NCI-H1694 (cell line): ENCODE measurements around the gene PLEKHA6.
A peak's percentile ranks its signal among the peaks of the same experiment; 100 is the strongest.
"Not testable (repeated sequence)": the region's sequence is repeated elsewhere in the genome, so short reads cannot be mapped to it uniquely, and the experiment has no call there.

Experiments
- DNase-seq: peaks from one replicate; lab custom pipeline; 2025; lab: John Stamatoyannopoulos, UW

The PLEKHA6 gene

GRCh38 chr1:204337583-204337982, 22.1 kb downstream of the PLEKHA6 start:
- no peak for DNase-seq

GRCh38 chr1:204337036-204337429, 22.7 kb downstream of the PLEKHA6 start:
- DNase-seq, result no peak

GRCh38 chr1:204336421-204337035, 23.2 kb downstream of the PLEKHA6 start:
- DNase-seq, result no peak

GRCh38 chr1:204335533-204335932, 24.2 kb downstream of the PLEKHA6 start:
- peak; percentile 43 for DNase-seq

GRCh38 chr1:204335085-204335484, 24.6 kb downstream of the PLEKHA6 start:
- peak; percentile 86 for DNase-seq

GRCh38 chr1:204334455-204334854, 25.3 kb downstream of the PLEKHA6 start:
- no peak for DNase-seq

- no peak for DNase-seq
Observed at GRCh38 chr1:204333427-204333826, 26.3 kb downstream of the PLEKHA6 start.

- no peak for DNase-seq
Observed at GRCh38 chr1:204331847-204332487, 27.8 kb downstream of the PLEKHA6 start.

GRCh38 chr1:204331275-204331674, 28.5 kb downstream of the PLEKHA6 start:
- no peak for DNase-seq

- not testable (repeated sequence) for DNase-seq
Observed at GRCh38 chr1:204327870-204328269, 31.9 kb downstream of the PLEKHA6 start.

DNA sequence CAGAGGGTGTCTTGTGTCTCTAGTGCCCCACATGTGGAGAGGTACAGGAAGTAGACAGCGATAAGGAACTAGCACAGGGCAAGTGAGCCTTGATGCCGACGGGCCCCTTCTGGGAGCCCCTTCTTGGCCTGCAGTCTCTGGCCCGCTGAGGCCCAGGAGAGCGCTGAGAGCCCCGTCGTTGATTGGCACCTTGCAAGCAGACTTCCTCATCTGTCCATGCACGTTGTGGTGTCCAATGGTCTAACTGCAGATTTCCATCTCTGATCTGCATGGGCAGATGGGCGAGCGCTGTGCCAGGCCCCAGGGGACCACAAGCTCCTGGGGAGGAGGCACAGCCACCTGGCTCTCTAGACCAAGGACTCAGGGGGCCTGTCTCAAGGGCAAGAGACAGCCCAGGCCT, 32.4 kb downstream of the PLEKHA6 start:
- peak; percentile 49 for DNase-seq

GRCh38 chr1:204326771-204327300, 32.9 kb downstream of the PLEKHA6 start:
- DNase-seq, result no peak

- DNase-seq, result no peak
Observed at GRCh38 chr1:204325944-204326343, 33.8 kb downstream of the PLEKHA6 start.

- no peak for DNase-seq
Observed at GRCh38 chr1:204323887-204324286, 35.8 kb downstream of the PLEKHA6 start.

DNA sequence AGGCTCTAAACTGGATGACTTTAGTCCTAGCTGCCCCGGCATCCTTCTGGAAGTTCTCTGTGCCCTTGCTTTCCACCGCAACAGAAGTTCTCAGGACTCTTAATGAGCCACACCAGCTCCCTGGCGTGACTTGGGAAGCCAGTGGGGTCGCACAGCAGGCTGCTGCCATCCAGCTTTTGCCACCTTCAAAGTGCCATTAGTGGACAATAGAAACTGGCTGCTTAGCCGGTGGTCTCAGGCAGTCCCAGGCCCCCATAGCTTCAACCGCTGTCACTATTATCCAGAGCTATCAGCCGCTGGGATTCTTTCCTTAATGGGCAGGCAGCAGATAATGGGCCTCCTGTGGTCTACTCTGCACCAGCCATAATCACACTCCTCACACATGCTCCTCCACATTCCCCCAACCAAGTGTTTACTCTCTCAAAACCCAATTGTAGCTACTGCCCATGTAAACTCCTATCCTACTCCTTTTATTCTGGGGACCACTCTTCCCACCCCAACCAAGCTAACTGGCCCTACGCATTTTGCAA, 37.3 kb downstream of the PLEKHA6 start:
- DNase-seq, result no peak

DNA sequence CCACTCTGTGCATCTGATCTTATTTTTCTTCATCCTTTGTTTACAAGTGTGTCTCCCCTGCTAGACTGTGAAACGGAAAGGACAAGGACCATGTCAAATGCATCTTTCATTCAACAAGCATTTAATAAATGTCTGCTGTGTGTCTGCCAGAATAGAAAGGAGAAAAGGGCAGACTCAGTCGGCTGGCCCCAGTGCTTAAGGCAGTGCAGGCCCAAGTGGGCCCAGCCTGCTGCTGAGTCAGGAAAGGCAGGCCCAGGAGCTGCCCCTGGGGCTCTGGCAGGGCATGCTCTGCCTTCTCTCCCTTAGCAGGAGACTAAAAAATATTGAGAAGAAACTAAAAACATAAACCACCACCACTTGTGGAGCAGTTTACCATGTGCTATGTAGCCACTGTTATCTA, 38.1 kb downstream of the PLEKHA6 start:
- DNase-seq, result no peak

- DNase-seq, result no peak
Observed at GRCh38 chr1:204321051-204321450, 38.7 kb downstream of the PLEKHA6 start.

- no peak for DNase-seq
Observed at GRCh38 chr1:204320382-204320804, 39.3 kb downstream of the PLEKHA6 start.

- no peak for DNase-seq
Observed at GRCh38 chr1:204319462-204319861, 40.3 kb downstream of the PLEKHA6 start.

DNA sequence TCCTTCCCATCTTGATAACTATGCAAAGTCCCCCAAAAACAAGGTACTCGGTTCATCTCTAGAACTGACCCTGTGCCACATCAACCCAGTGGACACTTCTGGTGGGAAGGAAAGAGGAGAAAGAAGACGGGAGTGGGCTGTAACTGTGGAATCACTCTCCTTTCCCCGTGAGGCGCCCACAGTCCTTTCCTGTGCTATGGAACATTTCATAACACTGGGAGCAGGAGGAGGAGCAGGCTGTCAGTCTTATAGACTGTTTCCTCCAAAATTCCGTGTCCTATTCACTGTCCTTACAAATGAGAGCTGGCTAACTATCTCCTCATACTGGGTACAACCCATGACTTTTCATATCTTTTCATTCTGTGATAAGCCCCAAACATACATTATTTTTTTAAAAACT, 40.7 kb downstream of the PLEKHA6 start:
- DNase-seq, result no peak

DNA sequence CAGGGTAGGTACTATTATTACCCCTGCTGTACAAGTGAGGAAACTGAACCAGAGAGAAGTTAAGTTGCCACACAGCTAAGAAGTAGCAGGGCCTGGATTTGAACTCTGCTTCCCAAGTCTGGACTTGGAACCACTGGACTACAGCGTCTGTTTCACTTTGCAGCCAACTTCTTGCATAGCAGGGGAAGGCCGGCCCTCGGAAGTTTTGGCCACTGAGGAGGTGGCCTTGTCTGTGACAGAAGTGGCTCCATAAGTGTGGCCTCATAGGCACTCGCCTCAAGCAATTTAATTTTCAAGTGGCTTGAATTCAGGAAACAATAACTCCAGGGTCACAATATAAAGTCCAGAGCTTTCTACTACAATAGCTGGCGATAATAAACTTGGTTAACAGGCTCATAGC, 41.4 kb downstream of the PLEKHA6 start:
- DNase-seq, result no peak

DNA sequence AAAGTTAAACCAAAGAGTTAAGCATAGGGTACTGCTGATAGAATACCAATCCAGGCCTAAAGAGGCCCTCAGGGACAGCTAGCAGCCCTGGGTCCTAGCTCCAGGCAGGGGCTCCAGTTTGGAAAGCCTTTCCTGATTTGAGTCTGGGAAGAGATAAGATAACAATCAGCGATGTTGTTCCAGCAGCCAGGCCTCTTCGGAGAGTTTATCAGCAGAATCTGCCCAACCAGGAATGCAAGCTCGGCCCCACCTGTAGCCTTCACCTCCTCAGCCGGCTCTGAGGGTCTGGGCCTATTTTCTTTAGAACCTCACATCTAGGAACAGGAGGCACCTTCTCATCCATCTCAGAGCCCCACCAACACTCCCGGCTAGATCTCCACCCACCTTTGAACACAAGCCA, 42.6 kb downstream of the PLEKHA6 start:
- no peak for DNase-seq

DNA sequence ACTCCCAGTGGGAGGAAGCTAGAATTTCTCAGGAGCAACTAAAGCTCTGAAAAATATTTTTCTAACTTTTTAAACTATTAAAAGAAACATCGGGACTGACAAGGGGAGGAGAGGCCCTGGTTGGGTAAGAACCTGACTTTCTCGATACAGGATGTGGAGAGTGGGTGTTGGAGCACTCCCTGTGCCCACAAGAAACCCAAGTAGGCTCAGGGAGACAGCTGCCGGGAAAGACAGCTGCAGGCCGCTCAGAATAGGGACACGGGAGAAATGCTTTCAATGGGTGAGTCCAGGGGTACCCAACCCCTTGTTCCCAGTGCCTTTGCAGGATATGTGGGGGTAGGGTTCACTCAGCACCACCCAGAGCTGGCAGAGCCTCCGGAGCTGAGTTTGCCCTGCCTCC, 43.6 kb downstream of the PLEKHA6 start:
- no peak for DNase-seq
